ENCODE measurements around the gene TM9SF2.
"Not testable (repeated sequence)": the region's sequence is repeated elsewhere in the genome, so short reads cannot be mapped to it uniquely, and the experiment has no call there.

DNA sequence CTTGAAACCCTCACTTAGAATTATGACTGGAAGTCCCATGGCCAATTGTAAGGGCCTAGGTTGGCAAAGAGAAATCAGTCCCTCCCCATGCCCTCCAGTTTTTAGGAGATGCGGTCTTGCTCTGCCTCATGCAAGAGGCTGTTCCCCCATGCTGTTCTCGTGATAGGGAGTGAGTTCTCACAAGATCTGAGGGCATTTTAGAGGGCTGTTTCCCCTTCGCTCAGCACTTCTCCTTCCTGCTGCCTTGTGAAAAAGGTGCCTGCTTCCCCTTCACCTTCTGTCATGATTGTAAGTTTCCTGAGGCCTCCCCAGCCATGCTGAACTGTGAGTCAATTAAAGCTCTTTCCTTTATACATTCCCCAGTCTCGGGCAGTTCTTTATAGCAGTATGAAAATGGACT is 40.5 kb upstream of the TM9SF2 start:
- TF ChIP-seq, protein P1, sequence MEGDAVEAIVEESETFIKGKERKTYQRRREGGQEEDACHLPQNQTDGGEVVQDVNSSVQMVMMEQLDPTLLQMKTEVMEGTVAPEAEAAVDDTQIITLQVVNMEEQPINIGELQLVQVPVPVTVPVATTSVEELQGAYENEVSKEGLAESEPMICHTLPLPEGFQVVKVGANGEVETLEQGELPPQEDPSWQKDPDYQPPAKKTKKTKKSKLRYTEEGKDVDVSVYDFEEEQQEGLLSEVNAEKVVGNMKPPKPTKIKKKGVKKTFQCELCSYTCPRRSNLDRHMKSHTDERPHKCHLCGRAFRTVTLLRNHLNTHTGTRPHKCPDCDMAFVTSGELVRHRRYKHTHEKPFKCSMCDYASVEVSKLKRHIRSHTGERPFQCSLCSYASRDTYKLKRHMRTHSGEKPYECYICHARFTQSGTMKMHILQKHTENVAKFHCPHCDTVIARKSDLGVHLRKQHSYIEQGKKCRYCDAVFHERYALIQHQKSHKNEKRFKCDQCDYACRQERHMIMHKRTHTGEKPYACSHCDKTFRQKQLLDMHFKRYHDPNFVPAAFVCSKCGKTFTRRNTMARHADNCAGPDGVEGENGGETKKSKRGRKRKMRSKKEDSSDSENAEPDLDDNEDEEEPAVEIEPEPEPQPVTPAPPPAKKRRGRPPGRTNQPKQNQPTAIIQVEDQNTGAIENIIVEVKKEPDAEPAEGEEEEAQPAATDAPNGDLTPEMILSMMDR (IDR thresholded peaks at IDR 0.05) = not testable (repeated sequence)
- TF ChIP-seq, protein P2, sequence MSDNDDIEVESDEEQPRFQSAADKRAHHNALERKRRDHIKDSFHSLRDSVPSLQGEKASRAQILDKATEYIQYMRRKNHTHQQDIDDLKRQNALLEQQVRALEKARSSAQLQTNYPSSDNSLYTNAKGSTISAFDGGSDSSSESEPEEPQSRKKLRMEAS (IDR thresholded peaks at IDR 0.05) = not testable (repeated sequence)
- TF ChIP-seq POLR2A (IDR thresholded peaks at IDR 0.05; ENCODE audit: low read length); KDM1A (IDR thresholded peaks at IDR 0.05; ENCODE audit: low read depth); TP53 (CRISPR knock-in tag; IDR thresholded peaks at IDR 0.05); ESRRA (IDR thresholded peaks at IDR 0.05; ENCODE audit: borderline replicate concordance, low read length); EP300 (IDR thresholded peaks at IDR 0.05); CHD2 (IDR thresholded peaks at IDR 0.05; ENCODE audit: low read length, partially characterized antibody); CEBPB (IDR thresholded peaks at IDR 0.05); KDM5A (IDR thresholded peaks at IDR 0.05); JUN (IDR thresholded peaks at IDR 0.05); HOXA7 (CRISPR knock-in tag; IDR thresholded peaks at IDR 0.05): not testable (repeated sequence)
